Measurements from ENCODE around the gene HEATR3.

- TF ChIP-seq CTCF (IDR thresholded peaks at IDR 0.05; ENCODE audit: low read length) (no peak), EZH2 (IDR thresholded peaks at IDR 0.05; ENCODE audit: borderline replicate concordance, low read length) (no peak)
These were observed 22.5 kb downstream of the HEATR3 start for GRCh38 chr16:50088302-50088701.
